HG03571 (cell line): Measurements from ENCODE around the gene VPS45.
"Not testable (repeated sequence)": the region's sequence is repeated elsewhere in the genome, so short reads cannot be mapped to it uniquely, and the experiment has no call there.

Experiments
- ATAC-seq: cut with Tn5 transposase; IDR thresholded peaks from one replicate; pipeline ENCODE4 v1.9.1; 2021; ENCODE audit not compliant: unreplicated experiment

Gene VPS45

DNA sequence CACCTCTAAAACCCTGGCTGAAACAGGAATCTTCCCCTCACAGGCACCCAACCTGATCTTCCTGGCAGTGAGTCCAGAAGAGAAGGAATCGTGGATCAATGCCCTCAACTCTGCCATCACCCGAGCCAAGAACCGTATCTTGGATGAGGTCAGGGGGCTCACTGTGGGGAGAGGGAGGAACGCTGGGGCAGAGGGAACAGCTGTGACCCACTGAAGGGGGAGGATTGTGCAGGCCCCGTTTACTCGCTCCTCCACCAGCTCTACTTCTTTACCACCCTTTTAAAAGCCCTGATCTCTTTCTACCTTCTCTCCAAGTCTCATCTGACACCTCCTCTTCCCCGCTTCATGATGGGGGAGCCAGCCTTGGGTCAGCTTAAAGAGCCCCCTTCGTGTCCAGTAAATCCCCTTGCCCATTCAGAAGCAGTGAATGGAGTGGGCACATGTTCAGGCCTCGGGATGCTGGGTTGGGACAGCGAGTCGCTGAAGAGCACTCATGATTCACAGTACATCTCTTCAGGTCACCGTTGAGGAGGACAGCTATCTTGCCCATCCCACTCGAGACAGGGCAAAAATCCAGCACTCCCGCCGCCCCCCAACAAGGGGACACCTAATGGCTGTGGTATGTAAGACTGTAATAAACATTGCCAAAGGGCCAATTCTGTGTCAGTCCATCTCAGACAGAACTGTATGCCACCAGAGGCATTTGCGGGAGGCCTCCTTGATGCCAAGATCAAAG, 89.5 kb downstream of the VPS45 start:
- ATAC-seq = no peak

DNA sequence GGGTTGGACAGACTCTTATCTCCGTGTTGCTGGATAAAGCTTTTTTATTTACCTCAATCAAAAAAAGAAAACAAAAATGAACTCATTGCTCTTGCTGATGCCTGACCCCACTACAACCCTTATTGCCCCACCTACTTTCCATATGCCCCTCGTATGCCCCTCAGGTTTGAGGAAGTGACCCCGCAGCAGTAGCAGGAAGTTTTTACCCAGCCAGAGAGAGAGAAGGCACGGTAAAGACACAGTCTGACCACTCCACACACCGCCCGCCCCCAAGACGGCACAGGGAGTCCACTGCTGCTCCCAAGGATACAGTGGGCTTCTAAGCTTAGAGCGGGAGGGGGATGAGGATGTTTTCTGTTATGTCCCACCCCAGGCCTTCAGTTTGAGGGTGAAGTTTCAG, 92.0 kb downstream of the VPS45 start:
- no peak for ATAC-seq

DNA sequence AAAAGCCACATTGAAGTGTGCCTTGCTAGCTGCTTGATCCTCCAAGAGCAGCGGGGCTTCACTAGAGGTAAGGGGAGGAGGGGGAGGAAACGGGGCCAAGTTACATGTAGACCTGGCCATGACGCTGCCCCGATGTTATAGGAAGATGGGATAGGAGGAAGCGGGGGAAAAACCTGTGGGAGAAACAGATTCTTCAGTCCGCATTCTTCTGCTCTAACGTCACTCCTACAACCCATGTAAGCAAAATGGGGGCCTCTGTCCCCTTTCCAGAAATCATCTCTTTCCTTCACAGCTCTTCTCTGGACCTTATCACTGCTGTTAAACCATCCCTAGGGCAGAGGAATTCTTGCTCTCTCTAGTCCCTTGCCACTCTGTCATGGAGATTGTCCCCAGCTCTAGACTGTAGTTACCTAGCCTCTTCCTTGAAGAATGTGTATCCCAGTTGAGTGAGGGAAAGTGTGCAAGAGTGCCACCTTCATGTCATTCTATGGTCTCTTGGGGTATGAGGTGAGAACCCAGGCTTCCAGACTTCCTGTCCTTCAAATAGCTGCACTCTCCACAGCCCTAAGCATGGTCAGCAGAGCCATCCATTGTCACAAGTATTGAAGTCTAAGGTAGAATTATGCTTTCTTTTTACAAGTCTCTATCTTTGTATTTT, 93.5 kb downstream of the VPS45 start:
- ATAC-seq = no peak

DNA sequence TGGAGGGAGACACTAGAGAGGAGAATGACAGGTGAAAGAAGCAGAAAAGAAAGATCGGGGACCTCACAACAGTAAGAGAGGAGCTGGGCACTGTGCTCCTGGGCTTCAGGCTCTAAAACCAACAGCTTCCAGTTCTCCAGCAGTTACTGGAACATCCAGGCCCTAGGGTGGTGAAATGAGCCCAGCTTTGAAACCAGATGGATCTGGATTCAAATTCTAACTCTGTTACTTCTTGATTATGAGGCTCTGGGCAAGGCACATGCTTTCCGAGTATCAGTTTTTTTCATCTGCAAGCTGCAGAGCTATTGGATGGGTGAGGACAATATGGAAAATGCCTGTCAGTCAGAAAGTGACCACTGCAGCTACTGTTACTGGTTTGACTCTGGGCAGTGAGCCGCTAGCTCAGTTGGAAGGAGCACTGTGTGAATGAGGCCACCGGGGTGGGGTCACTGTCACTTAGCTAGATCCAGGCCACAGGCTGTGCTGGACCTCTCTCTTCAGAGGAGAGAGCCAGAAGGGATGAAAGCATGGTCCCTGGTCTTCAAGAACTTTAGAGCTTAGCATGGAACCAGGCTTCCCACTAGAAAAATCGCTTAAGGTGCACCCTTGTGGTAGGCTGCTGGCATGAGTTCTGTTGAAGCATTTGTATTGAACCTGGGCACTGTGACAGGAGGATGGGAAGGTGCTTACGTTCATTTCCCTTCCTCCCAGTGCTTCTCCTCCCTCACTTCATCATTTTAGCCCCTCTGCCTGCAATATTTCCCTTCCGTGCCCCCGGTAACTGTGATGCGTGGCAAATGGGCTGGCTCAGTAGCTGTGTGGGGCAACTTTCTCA, 94.4 kb downstream of the VPS45 start:
- ATAC-seq = no peak

DNA sequence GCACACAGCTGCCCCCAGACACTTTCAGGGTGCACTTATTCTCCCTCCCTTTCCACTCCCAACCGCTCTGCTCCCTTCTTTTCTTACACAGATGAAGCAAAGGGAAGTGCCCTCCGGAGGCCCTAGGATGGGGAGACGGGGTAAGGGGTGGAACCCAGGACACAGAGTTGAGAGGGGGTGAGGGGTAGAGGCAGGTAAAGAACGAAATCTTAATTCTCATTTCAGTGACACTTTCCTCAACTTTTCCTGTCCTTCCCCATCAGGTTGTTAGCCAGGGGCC, 94.9 kb downstream of the VPS45 start:
- ATAC-seq = no peak

DNA sequence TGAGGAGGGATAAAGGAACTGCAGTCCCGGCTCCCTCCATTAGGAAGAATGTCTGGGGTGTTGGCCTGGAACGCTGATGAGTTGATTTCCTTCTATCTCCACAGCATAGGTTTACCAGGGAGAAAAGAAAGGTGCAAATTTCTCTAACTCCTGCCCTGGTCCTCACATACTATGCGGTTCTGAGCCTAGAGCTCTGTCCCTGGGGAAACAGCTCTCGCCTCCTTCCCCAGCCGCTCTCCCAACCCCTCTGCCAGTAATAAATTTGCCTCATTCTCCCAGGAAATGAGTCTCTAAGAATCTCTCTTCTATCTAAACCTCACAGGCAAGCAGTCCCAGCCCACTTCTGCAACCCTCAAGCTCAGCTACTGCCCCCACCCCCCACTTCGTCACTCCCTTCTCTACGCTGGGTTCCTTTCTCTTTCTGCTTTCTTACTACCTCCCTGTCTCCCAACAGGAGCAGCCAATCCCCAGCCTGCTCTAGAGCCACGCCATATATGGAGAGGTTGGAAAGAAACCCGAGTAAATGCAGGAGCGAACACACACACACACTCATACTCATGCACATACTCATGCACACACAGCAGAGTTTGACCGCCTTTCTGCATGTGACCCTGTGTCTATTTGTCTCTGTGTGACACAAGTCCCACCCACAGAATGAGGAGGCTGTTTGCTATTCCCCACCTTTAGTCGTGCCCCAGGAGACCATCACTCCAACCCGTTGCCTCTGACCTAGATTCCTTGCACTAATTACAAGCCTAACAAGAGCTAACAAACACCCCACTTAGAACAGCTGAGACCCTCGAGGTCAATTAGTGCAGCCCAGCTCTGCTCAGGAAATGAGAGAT, 95.5 kb downstream of the VPS45 start:
- ATAC-seq = no peak

DNA sequence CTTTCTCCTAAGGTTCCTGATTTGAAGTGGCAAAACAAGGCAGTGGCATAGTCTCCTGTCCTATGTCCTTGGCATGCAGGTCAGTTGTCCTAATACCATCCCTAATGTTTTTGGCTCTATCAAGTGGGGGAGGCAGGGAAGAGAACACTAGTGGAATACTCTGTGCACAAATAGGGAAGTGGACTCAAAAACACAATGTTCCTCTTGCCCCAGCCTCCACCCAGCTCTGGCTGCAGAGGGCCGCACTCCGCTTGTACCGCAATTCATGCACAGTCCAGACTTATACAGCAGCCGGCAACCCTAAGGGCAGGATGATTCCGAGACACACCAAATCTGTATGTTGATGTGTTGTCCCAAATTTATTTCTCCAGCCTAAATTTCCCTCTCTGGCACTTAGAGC, 96.6 kb downstream of the VPS45 start:
- no peak for ATAC-seq

DNA sequence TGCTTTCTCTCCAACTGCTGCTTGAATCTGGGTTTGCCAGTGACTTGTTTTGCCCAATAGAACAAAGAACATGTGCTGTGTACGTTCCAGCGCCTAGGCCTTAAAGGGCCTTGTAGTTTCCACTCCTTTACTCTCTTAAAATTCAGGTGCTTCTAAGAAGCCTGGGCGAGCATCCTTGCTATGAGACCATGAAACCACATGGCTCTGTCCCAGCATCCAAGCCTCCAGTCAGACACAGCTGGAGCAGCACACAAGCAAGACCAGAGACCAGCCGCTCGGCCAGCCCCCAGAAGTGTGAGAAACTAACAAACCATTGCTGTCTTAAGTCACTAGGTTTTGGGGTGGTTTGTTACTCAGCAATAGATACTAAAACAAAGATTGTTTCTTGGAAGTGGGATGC, 97.2 kb downstream of the VPS45 start:
- no peak for ATAC-seq

DNA sequence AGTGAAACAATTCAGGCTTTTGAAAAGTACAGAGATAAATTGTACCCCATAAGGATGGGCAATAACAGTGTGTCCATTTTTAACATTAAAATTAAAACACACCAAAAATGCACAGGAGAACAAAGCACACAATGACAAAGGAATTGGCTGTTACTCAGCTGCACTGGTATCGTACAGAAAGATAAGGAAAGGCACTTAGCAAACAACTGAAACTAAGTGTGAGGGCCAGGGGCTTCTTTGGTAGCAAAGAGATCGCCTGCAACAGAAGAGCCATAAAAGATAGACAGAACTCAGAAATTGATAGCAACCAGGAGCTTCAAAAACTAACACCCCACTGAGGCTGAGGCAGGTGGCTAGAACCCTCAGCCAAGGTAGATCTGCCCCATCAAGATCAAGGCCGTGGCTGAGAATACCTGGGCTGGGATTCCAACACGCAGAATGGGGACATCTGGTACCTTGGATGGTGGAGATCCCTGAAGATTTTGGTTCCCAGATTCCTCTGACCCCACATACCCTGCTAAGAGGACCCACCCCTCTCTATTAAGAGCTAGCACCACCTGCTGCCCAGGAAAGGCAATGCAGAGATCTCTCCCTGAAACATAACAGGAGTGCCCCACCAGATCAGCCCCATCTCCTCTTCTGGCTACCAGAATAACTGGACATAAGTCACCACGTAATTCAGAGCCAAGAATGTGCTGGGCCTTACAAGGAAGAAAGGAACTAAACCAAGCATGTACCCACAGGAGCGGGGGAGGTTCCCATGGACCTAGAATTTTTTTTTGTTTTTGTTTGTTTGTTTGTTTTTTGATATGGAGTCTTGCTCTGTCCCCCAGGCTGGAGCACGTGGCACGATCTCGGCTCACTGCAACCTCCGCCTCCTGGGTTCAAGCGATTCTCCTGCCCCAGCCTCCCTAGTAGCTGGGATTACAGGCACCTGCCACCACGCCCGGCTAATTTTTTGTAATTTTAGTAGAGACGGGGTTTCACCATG, 98.3 kb downstream of the VPS45 start:
- no peak for ATAC-seq

DNA sequence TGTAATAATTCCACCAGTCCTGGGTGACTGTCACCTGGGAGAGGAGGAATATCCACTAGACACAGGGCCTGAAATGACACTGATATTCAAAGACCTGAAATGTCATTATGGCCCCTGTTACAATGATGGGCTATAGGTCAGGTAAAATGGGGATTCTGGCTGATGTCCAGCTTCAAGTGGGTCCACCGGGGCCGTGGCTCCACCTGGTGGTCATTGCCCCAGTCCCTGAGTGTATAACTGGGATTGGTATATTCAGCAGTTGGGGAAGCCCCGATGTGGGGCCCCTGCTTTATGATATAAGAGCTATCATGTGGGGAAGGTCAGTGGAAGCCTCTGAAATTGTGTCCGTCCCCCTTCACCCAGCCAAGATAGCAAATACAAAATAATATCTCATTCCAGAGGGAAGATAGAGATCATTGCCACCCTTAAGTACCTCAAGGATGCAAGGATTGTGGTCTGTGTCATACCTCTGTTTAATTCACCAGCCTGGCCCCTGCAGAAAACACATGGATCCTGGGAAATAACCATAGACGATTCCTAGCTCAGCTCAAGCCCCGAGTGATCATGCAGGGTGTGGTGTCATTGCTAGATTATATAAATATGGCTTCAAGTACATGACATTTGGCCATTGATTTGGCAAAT, 101.5 kb downstream of the VPS45 start:
- ATAC-seq = no peak

DNA sequence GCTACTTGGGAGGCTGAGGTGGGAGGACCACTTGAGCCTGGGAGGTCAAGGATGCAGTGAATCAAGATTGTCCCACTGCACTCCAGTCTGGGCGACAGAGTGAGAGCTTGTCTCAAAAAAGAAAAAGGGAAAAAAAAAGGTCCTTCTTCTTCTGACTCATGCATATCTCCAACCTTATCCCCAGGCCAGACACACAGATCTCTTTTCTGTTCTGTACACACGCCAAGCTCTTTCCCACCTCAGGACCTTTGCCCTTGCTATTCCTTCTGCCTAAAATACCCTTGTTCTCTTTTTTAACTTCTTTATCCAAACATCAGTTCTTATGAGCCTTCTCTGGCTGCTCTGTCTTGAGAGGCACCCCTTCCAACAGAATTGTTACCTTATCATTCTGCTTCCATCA, 104.2 kb downstream of the VPS45 start:
- no peak for ATAC-seq

DNA sequence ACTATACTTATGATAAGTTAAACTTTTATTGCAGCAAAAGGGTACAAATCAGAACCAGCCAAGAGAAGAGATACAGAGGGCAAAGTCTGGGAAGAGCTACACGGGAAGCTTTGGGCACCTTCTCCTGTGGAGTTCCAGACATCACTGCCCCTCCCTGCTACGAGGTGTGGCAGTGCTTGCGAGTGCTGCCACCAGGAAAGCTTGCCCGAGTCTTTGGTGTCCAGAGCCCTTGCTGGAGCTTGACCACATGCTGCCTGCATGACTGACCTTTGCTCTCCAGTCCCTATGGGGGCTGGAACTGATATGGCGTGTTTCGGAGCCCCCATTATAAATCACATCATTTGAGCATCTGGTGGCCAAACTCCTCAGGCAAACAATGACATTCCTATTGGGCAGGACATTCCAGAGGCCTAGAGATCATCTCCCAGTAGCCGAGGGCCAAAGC, 105.6 kb downstream of the VPS45 start:
- ATAC-seq = no peak

DNA sequence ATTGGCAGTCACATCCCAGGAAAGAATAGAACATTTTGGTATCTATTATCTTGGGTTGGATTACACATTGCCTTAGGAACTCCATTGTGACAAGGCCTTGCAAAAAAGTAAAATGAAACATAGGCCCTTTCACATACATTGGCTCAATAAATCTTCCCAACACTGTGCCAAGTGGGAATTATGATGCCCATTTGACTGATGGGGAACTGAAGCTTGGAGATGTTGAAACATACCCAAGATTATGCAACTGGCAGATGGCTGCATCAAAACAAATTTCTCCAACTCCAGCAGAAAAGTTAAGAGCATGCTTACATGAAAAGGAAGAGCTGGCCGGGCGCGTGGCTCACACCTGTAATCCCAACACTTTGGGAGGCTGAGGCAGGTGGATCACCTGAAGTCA, 109.0 kb downstream of the VPS45 start:
- no peak for ATAC-seq

DNA sequence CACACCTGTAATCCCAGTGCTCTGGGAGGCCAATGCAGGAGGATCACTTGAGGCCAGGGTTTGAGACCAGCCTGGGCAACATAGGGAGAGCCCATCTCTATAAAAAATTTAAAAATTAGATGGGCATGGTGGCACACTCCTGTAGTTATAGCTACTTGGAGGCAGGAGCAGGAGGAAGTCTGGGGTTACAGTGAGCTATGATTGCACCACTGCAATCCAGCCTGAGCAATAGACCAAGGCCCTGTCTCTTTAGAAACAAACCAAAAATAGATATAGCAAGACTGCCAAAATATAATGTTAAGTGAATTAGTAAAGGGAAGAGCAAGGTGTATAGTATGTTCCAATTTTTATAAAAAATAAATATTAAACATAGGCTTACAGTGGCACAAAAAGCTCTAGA, 111.0 kb downstream of the VPS45 start:
- no peak for ATAC-seq

DNA sequence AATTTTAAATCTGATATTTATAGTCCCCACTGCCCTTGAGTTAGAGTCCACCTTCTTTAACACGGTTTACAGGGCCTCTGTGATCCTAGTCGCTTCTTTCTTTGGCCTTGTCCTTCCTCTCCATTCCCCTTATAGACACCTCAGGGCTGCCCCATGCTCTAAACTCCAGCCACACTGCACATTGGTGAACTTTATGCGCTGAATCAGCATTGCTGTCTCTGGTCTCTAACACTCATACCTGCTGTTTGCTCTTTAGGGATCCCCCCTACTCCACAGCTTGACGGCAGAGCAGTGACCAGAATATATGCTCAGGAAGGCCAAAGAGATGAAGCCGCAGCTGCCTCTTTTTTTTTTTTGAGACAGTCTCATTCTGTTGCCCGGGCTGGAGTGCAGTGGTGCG, 112.3 kb downstream of the VPS45 start:
- no peak for ATAC-seq

DNA sequence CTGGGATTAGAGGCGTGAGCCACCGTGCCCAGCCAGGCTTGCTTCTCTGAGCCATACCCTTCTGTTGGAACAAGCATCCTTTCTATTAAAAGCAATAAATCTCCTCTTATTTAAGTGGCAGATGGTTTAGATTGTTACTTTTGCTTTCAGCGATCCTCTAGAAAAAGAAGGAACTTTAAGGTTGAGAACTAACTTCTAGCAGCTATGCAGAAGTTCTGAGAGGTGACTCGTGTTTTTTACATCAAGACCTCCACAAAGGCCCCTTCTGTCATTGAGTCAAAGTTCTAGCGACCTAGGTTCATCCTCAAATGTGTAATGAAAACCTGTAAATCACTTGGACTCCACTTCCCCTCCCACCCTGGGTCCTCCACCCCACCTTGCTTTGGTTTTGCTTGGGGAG, 112.9 kb downstream of the VPS45 start:
- no peak for ATAC-seq

DNA sequence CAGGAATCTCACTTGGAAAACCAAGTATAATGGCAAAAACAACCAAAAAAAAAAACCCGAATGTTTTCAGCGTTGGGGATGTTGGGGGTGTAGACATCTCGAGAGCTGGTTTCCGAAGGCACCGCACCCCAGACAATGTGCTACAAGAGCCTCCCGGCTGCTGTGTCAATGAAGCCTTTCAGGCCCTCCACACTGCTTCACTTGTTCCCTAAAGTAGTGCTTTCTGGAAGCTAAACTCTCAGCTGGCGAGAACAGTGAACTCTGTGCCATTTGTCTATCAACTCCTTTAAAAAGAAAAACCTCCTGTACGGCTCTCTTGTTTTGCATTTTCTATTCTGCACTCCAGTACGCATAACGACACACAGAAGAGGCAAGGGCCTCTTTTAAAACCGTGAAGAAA, 114.7 kb downstream of the VPS45 start:
- no peak for ATAC-seq

DNA sequence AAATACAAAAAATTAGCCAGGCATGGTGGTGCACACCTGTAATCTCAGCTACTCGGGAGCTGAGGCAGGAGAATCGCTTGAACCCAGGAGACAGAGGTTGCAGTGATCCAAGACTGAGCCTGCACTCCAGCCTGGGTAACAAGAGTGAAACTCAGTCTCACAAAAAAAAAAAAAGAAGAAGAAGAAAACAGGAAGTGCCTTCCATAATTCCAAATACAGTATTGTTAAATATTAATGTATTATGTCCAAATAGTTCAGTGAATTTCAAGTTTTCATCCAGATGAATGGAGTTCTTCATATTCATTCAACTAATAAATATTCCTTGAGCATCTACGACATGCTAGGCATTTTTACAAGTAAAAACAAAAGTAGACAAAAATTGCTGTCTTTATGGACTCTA, 115.5 kb downstream of the VPS45 start:
- ATAC-seq = no peak

DNA sequence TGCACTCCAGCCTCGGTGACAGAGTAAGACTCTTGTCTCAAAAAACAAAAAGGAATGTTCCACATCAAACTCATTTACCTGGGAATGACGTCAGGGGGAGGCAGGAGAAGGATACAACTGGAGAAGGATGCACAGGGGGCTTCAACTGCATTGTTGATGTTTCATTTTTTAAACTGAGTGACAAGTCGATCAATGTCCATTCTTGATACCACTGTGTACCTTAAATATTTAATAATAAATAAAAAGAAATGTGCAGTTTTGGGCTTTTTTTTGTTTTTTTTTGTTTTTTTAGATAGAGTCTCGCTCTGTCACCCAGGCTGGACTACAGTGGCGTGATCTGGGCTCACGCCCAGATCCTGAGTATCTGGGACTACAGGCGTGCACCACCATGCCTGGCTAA, 117.9 kb downstream of the VPS45 start:
- no peak for ATAC-seq

DNA sequence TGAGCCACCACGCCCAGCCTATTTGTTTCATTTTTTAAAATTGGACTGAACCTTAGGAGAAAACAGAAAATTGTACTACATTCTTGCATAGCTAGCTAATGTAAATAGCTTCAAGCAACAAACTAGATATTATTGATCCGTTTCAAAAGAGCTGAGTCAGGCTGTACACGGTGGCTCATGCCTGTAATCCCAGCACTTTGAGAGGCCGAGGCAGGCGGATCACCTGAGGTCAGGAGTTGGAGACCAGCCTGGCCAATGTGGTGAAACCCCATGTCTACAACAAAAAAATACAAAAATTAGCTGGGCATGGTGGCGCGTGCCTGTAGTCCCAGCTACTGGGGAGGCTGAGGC, 118.8 kb downstream of the VPS45 start:
- ATAC-seq = not testable (repeated sequence)
